ENCODE data around the gene AURKB. TPM values are rescaled to one million over a fixed set of nuclear protein-coding genes. Genes with fewer than 3 reads are reported as not detected.
"Not testable (repeated sequence)": the region's sequence is repeated elsewhere in the genome, so short reads cannot be mapped to it uniquely, and the experiment has no call there.

The AURKB gene
- 100 to 1,000 TPM in 1 of 2 donors, 10 to 100 TPM in 1; 90.2 to 199 TPM for total RNA-seq

GRCh38 chr17:8209907-8210760 lies at the start of gene AURKB:
TSS of gene AURKB (minus strand) at chr17:8210575. CDS start at chr17:8210224, 351 bp downstream.
- peak within 1 kb of the TSS; percentile 94 for H3K4me3 Mint-ChIP-seq
- H3K27me3 Mint-ChIP-seq, result no peaks in the 10 kb centered on the region
- peaks cover 7% of the 10 kb centered on the region for H3K36me3 Mint-ChIP-seq
- peaks cover 17 to 20% of the 10 kb centered on the region in 2 donors for H3K4me1 Mint-ChIP-seq (ENCODE audit: low read depth in 2 of 2)
- peak within 1 kb of the TSS; percentile 82 to 86 for H3K27ac Mint-ChIP-seq
- DNase-seq (ENCODE audit: low spot score) (peak; percentile 95), ATAC-seq (peak; percentile 97 to 99)
- H3K9me3 Mint-ChIP-seq, result no peaks in the 10 kb centered on the region

GRCh38 chr17:8257801-8258200 lies 47.4 kb upstream of the AURKB start:
- Mint-ChIP-seq H3K4me3 (no peak overlapping the region), H3K4me1 (ENCODE audit: low read depth in 2 of 2) (no peaks in the 10 kb centered on the region), H3K27me3 (no peaks in the 10 kb centered on the region), H3K9me3 (no peaks in the 10 kb centered on the region), H3K36me3 (no peaks in the 10 kb centered on the region), H3K27ac (no peak overlapping the region)
- DNase-seq (ENCODE audit: low spot score) (no peak), ATAC-seq (no peak)

- no peaks in the 10 kb centered on the region for H3K9me3 Mint-ChIP-seq
Measured at GRCh38 chr17:8256691-8257090, 46.3 kb upstream of the AURKB start.

GRCh38 chr17:8256291-8256690 lies 45.9 kb upstream of the AURKB start:
- Mint-ChIP-seq H3K9me3 (no peaks in the 10 kb centered on the region), H3K36me3 (no peaks in the 10 kb centered on the region), H3K4me1 (ENCODE audit: low read depth in 2 of 2) (no peaks in the 10 kb centered on the region), H3K27me3 (no peaks in the 10 kb centered on the region), H3K27ac (no peak overlapping the region), H3K4me3 (no peak overlapping the region)
- DNase-seq (ENCODE audit: low spot score) (no peak), ATAC-seq (no peak)

More at GRCh38 chr17:8256691-8257090, 46.3 kb upstream of the AURKB start:
- DNase-seq (ENCODE audit: low spot score) (no peak), ATAC-seq (no peak)
- H3K27ac Mint-ChIP-seq, result no peak overlapping the region
- no peaks in the 10 kb centered on the region for H3K4me1 Mint-ChIP-seq (ENCODE audit: low read depth in 2 of 2)
- no peaks in the 10 kb centered on the region for H3K27me3 Mint-ChIP-seq
- no peaks in the 10 kb centered on the region for H3K36me3 Mint-ChIP-seq
- H3K4me3 Mint-ChIP-seq, result no peak overlapping the region

- H3K27me3 Mint-ChIP-seq, result no peaks in the 10 kb centered on the region
- no peak overlapping the region for H3K4me3 Mint-ChIP-seq
- H3K36me3 Mint-ChIP-seq, result peaks cover under 1% of the 10 kb centered on the region
- no peak overlapping the region for H3K27ac Mint-ChIP-seq
- ATAC-seq (no peak), DNase-seq (ENCODE audit: low spot score) (no peak)
- H3K9me3 Mint-ChIP-seq, result no peaks in the 10 kb centered on the region
- peaks cover 3% of the 10 kb centered on the region in 2 donors for H3K4me1 Mint-ChIP-seq (ENCODE audit: low read depth in 2 of 2)
Measured at GRCh38 chr17:8255499-8255898, 45.1 kb upstream of the AURKB start.

GRCh38 chr17:8254881-8255280 lies 44.5 kb upstream of the AURKB start:
- no peaks in the 10 kb centered on the region for H3K27me3 Mint-ChIP-seq
- no peak overlapping the region for H3K27ac Mint-ChIP-seq
- DNase-seq (ENCODE audit: low spot score), result no peak

GRCh38 chr17:8253801-8254200 lies 43.4 kb upstream of the AURKB start:
- Mint-ChIP-seq H3K27me3 (no peaks in the 10 kb centered on the region), H3K4me3 (no peak overlapping the region), H3K36me3 (peaks cover 7% of the 10 kb centered on the region), H3K4me1 (ENCODE audit: low read depth in 2 of 2) (peaks cover 17 to 20% of the 10 kb centered on the region in 2 donors), H3K9me3 (no peaks in the 10 kb centered on the region), H3K27ac (no peak overlapping the region)
- ATAC-seq, result no peak
- no peak for DNase-seq (ENCODE audit: low spot score)

More at GRCh38 chr17:8254881-8255280, 44.5 kb upstream of the AURKB start:
- Mint-ChIP-seq H3K9me3 (no peaks in the 10 kb centered on the region), H3K36me3 (peaks cover 7% of the 10 kb centered on the region), H3K4me3 (no peak overlapping the region), H3K4me1 (ENCODE audit: low read depth in 2 of 2) (peaks cover 9% of the 10 kb centered on the region in 2 donors)
- ATAC-seq, result no peak

GRCh38 chr17:8251411-8251810 lies 41.0 kb upstream of the AURKB start:
- DNase-seq (ENCODE audit: low spot score); H3K27me3 Mint-ChIP-seq; H3K27ac Mint-ChIP-seq; H3K4me3 Mint-ChIP-seq; H3K9me3 Mint-ChIP-seq; ATAC-seq; H3K36me3 Mint-ChIP-seq: not testable (repeated sequence)
- peaks cover 23 to 30% of the 10 kb centered on the region in 2 donors for H3K4me1 Mint-ChIP-seq (ENCODE audit: low read depth in 2 of 2)

- ATAC-seq (no peak), DNase-seq (ENCODE audit: low spot score) (no peak)
- H3K4me1 Mint-ChIP-seq (ENCODE audit: low read depth in 2 of 2), result peaks cover 29 to 42% of the 10 kb centered on the region in 2 donors
- H3K4me3 Mint-ChIP-seq, result peak overlapping the region; percentile 98
- peaks cover 13% of the 10 kb centered on the region for H3K36me3 Mint-ChIP-seq
- no peaks in the 10 kb centered on the region for H3K27me3 Mint-ChIP-seq
- H3K9me3 Mint-ChIP-seq, result no peaks in the 10 kb centered on the region
- peak overlapping the region; percentile 92 to 97 for H3K27ac Mint-ChIP-seq
Measured at GRCh38 chr17:8249621-8250500, 39.5 kb upstream of the AURKB start.

- peak within 1 kb of the TSS; percentile 98 for H3K4me3 Mint-ChIP-seq
- DNase-seq (ENCODE audit: low spot score), result peak; percentile 97
- H3K27ac Mint-ChIP-seq, result peak within 1 kb of the TSS; percentile 92 to 97
- peak; percentile 79 to 80 for ATAC-seq
- peaks cover 32 to 43% of the 10 kb centered on the region in 2 donors for H3K4me1 Mint-ChIP-seq (ENCODE audit: low read depth in 2 of 2)
- no peaks in the 10 kb centered on the region for H3K9me3 Mint-ChIP-seq
- H3K36me3 Mint-ChIP-seq, result peaks cover 13% of the 10 kb centered on the region
- H3K27me3 Mint-ChIP-seq, result no peaks in the 10 kb centered on the region
Measured at GRCh38 chr17:8248751-8249607, 38.6 kb upstream of the AURKB start, which contains the start of gene PFAS. TSS of gene PFAS (plus strand) at chr17:8249289. CDS start at chr17:8253938, 4,649 bp downstream.

GRCh38 chr17:8244768-8245167 lies 34.4 kb upstream of the AURKB start:
- Mint-ChIP-seq H3K27ac (peak overlapping the region in 1 of 2 donors; percentile 17), H3K36me3 (peaks cover 12% of the 10 kb centered on the region), H3K4me3 (peak overlapping the region; percentile 98), H3K9me3 (no peaks in the 10 kb centered on the region), H3K4me1 (ENCODE audit: low read depth in 2 of 2) (peaks cover 32 to 37% of the 10 kb centered on the region in 2 donors), H3K27me3 (no peaks in the 10 kb centered on the region)
- DNase-seq (ENCODE audit: low spot score), result no peak
- no peak for ATAC-seq

- no peak for ATAC-seq
- H3K4me3 Mint-ChIP-seq, result no peak overlapping the region
- peaks cover 12% of the 10 kb centered on the region for H3K36me3 Mint-ChIP-seq
- peak overlapping the region in 1 of 2 donors; percentile 17 for H3K27ac Mint-ChIP-seq
- no peak for DNase-seq (ENCODE audit: low spot score)
- H3K27me3 Mint-ChIP-seq, result no peaks in the 10 kb centered on the region
- no peaks in the 10 kb centered on the region for H3K9me3 Mint-ChIP-seq
- H3K4me1 Mint-ChIP-seq (ENCODE audit: low read depth in 2 of 2), result peaks cover 25 to 27% of the 10 kb centered on the region in 2 donors
Measured at GRCh38 chr17:8243827-8244226, 33.5 kb upstream of the AURKB start.

- Mint-ChIP-seq H3K4me3 (no peak overlapping the region), H3K27me3 (no peaks in the 10 kb centered on the region), H3K4me1 (ENCODE audit: low read depth in 2 of 2) (peaks cover 9 to 20% of the 10 kb centered on the region in 2 donors), H3K36me3 (peaks cover 32% of the 10 kb centered on the region), H3K27ac (no peak overlapping the region), H3K9me3 (no peaks in the 10 kb centered on the region)
- ATAC-seq, result no peak
- no peak for DNase-seq (ENCODE audit: low spot score)
Measured at GRCh38 chr17:8237886-8238285, 27.5 kb upstream of the AURKB start.
